ENCODE data around the gene NFATC1.

Gene NFATC1

GRCh38 chr18:79434607-79435401, 39.1 kb downstream of the NFATC1 start:
- no peaks in the 10 kb centered on the region for H3K79me2 ChIP-seq (ENCODE audit: insufficient read depth, low read length)

GRCh38 chr18:79436556-79437275, 41.0 kb downstream of the NFATC1 start:
- H3K4me1 ChIP-seq (ENCODE audit: insufficient read depth, low read length): no peaks in the 10 kb centered on the region
- no peak for DNase-seq
- H3K4me2 ChIP-seq (ENCODE audit: insufficient read depth, low read length): no peak overlapping the region
- H3K9ac ChIP-seq (ENCODE audit: low read depth, low read length): no peak overlapping the region
- no peak for ATAC-seq (ENCODE audit: insufficient read depth, low read depth)
- peaks cover 10% of the 10 kb centered on the region for H3K36me3 ChIP-seq (ENCODE audit: insufficient read depth, low read length)
- no peaks in the 10 kb centered on the region for H3K9me3 ChIP-seq (ENCODE audit: insufficient read depth, low read length, severe bottlenecking)
- peaks cover 35% of the 10 kb centered on the region for H4K20me1 ChIP-seq (ENCODE audit: insufficient read depth, low read length)
- no peak overlapping the region for H3K4me3 ChIP-seq (ENCODE audit: low read depth in 1 of 2, low read length in 2 of 2)
- H3K79me2 ChIP-seq (ENCODE audit: insufficient read depth, low read length): no peaks in the 10 kb centered on the region
- no peaks in the 10 kb centered on the region for H3K27me3 ChIP-seq (ENCODE audit: insufficient read depth, low read length, poor library complexity)
- H2AFZ ChIP-seq (ENCODE audit: low read depth, low read length): no peak overlapping the region
- TF ChIP-seq CTCF (IDR thresholded peaks at IDR 0.05; ENCODE audit: borderline replicate concordance, extremely low read depth, low read length, poor library complexity, severe bottlenecking): no peak
- TF ChIP-seq EZH2 (IDR thresholded peaks at IDR 0.05; ENCODE audit: borderline replicate concordance, low read depth, low read length, severe bottlenecking): no peak
- no peak overlapping the region for H3K27ac ChIP-seq (ENCODE audit: low read length)

More at GRCh38 chr18:79434607-79435401, 39.1 kb downstream of the NFATC1 start:
- Histone ChIP-seq H3K27me3 (ENCODE audit: insufficient read depth, low read length, poor library complexity) (no peaks in the 10 kb centered on the region), H2AFZ (ENCODE audit: low read depth, low read length) (no peak overlapping the region), H3K4me3 (ENCODE audit: low read depth in 1 of 2, low read length in 2 of 2) (no peak overlapping the region), H3K4me1 (ENCODE audit: insufficient read depth, low read length) (no peaks in the 10 kb centered on the region), H3K9me3 (ENCODE audit: insufficient read depth, low read length, severe bottlenecking) (no peaks in the 10 kb centered on the region), H3K36me3 (ENCODE audit: insufficient read depth, low read length) (peaks cover 10% of the 10 kb centered on the region), H4K20me1 (ENCODE audit: insufficient read depth, low read length) (peaks cover 37% of the 10 kb centered on the region), H3K27ac (ENCODE audit: low read length) (no peak overlapping the region), H3K9ac (ENCODE audit: low read depth, low read length) (no peak overlapping the region), H3K4me2 (ENCODE audit: insufficient read depth, low read length) (no peak overlapping the region)
- ATAC-seq (ENCODE audit: insufficient read depth, low read depth): no peak
- DNase-seq: no peak
- TF ChIP-seq EZH2 (IDR thresholded peaks at IDR 0.05; ENCODE audit: borderline replicate concordance, low read depth, low read length, severe bottlenecking): no peak
- TF ChIP-seq CTCF (IDR thresholded peaks at IDR 0.05; ENCODE audit: borderline replicate concordance, extremely low read depth, low read length, poor library complexity, severe bottlenecking): no peak

GRCh38 chr18:79438089-79438897, 42.6 kb downstream of the NFATC1 start:
- H3K4me2 ChIP-seq (ENCODE audit: insufficient read depth, low read length): no peak overlapping the region
- H3K79me2 ChIP-seq (ENCODE audit: insufficient read depth, low read length): no peaks in the 10 kb centered on the region
- H4K20me1 ChIP-seq (ENCODE audit: insufficient read depth, low read length): peaks cover 31% of the 10 kb centered on the region
- H3K27ac ChIP-seq (ENCODE audit: low read length): no peak overlapping the region
- no peak for DNase-seq
- H2AFZ ChIP-seq (ENCODE audit: low read depth, low read length): no peak overlapping the region
- H3K9me3 ChIP-seq (ENCODE audit: insufficient read depth, low read length, severe bottlenecking): no peaks in the 10 kb centered on the region
- TF ChIP-seq CTCF (IDR thresholded peaks at IDR 0.05; ENCODE audit: borderline replicate concordance, extremely low read depth, low read length, poor library complexity, severe bottlenecking) (no peak), EZH2 (IDR thresholded peaks at IDR 0.05; ENCODE audit: borderline replicate concordance, low read depth, low read length, severe bottlenecking) (no peak)
- 0 out of 2 replicates have a peak, but pooled peaks cover 8% of the 10 kb centered on the region for H3K4me1 ChIP-seq (ENCODE audit: insufficient read depth, low read length)
- no peak for ATAC-seq (ENCODE audit: insufficient read depth, low read depth)
- H3K9ac ChIP-seq (ENCODE audit: low read depth, low read length): no peak overlapping the region
- no peaks in the 10 kb centered on the region for H3K27me3 ChIP-seq (ENCODE audit: insufficient read depth, low read length, poor library complexity)
- H3K4me3 ChIP-seq (ENCODE audit: low read depth in 1 of 2, low read length in 2 of 2): no peak overlapping the region
- peaks cover 10% of the 10 kb centered on the region for H3K36me3 ChIP-seq (ENCODE audit: insufficient read depth, low read length)

All from DND-41 (cell line).